Epithelial cell of esophagus (primary cell): ENCODE measurements around the gene PIGR.

Source experiments
- DNase-seq: peaks from one replicate; pipeline ENCODE4 v3.0.0; 2010; ENCODE audit warnings: low read depth
- H3K4me3 ChIP-seq: 2 replicates; pipeline ENCODE4 v1.5.1; 2011; ENCODE audit warnings: mild to moderate bottlenecking, low read length, control low read depth
- TF ChIP-seq, protein P1 (sequence below): IDR thresholded peaks from 2 replicates; pipeline ENCODE4 v1.5.1; 2011; ENCODE audit warnings: low read depth, mild to moderate bottlenecking, low read length, control low read depth, inconsistent platforms; ENCODE audit not compliant: insufficient read depth; ENCODE audit errors: missing control alignments

The PIGR gene

GRCh38 chr1:206903687-206904086, 42.6 kb downstream of the PIGR start:
- TF ChIP-seq, protein P1, sequence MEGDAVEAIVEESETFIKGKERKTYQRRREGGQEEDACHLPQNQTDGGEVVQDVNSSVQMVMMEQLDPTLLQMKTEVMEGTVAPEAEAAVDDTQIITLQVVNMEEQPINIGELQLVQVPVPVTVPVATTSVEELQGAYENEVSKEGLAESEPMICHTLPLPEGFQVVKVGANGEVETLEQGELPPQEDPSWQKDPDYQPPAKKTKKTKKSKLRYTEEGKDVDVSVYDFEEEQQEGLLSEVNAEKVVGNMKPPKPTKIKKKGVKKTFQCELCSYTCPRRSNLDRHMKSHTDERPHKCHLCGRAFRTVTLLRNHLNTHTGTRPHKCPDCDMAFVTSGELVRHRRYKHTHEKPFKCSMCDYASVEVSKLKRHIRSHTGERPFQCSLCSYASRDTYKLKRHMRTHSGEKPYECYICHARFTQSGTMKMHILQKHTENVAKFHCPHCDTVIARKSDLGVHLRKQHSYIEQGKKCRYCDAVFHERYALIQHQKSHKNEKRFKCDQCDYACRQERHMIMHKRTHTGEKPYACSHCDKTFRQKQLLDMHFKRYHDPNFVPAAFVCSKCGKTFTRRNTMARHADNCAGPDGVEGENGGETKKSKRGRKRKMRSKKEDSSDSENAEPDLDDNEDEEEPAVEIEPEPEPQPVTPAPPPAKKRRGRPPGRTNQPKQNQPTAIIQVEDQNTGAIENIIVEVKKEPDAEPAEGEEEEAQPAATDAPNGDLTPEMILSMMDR: no peak
- H3K4me3 ChIP-seq: no peak overlapping the region
- no peak for DNase-seq

- no peak overlapping the region for H3K4me3 ChIP-seq
- no peak for DNase-seq
- TF ChIP-seq, protein P1: no peak
Measured at GRCh38 chr1:206902702-206903101, 43.6 kb downstream of the PIGR start.

- TF ChIP-seq, protein P1: peak; percentile 0
- no peak overlapping the region for H3K4me3 ChIP-seq
- no peak for DNase-seq
Measured at GRCh38 chr1:206901944-206902343, 44.3 kb downstream of the PIGR start.

DNA sequence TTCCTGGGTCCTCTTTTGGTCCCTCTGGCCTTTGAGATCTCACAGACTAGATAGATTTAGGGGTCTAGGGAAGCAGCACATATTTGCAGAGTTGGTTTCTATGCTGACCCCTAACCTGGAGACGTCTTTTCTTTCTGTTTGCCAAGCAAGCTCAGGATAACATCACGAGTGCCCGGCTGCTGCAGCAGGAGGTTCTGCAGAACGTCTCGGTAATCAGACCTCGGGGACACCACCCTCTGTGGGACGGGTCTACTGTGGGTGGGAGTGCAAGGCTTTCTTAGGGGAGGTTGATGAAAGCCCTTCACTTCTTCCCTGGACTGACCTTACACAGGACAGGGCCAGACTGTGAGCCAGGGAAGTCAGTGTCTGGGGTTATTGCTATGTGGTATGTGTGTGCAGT, 46.1 kb downstream of the PIGR start:
- TF ChIP-seq, protein P1: no peak
- no peak for DNase-seq
- no peak overlapping the region for H3K4me3 ChIP-seq

- no peak for DNase-seq
- TF ChIP-seq, protein P1: no peak
- H3K4me3 ChIP-seq: no peak overlapping the region
Measured at GRCh38 chr1:206899717-206900116, 46.5 kb downstream of the PIGR start.

GRCh38 chr1:206898915-206899431, 47.3 kb downstream of the PIGR start:
- H3K4me3 ChIP-seq: no peak overlapping the region
- no peak for DNase-seq
- TF ChIP-seq, protein P1: no peak
